Caco-2 (cell line): ENCODE data around the gene STAT3. TPM values are rescaled to one million over a fixed set of nuclear protein-coding genes. Genes with fewer than 3 reads are reported as not detected.

Source experiments
- BruUV-seq: library from RNA; stranded (reverse); fragments of 400-500 nt; replicated peaks from 2 replicates; lab custom pipeline; 2021; lab: Mats Ljungman, UMichigan
- CTCF ChIA-PET: fragments of 300-600 bp; sonication (Branson Sonifier 250); formaldehyde crosslinking; loops from one replicate; lab custom pipeline; 2022; ENCODE audit warnings: antibody characterized with exemption; lab: Charles Lee
- POLR2A ChIA-PET: fragments of 300-600 bp; sonication (Branson Sonifier 250); formaldehyde crosslinking; loops from one replicate; lab custom pipeline; 2022; ENCODE audit warnings: antibody characterized with exemption; lab: Charles Lee
- DNase-seq, 2 experiments: peaks; one replicate each; pipeline versions ENCODE4 v3.0.0 to v3.0.0-alpha.2; 2020 to 2022
- H3K27me3 ChIP-seq: replicated peaks from 2 replicates; pipeline ENCODE4 v1.6.0; 2011; ENCODE audit warnings: low read length; ENCODE audit not compliant: control insufficient read depth, insufficient read depth
- H3K36me3 ChIP-seq: 2 replicates; pipeline ENCODE4 v1.5.1; 2011; ENCODE audit warnings: low read length; ENCODE audit not compliant: control insufficient read depth, insufficient read depth
- H3K4me1 ChIP-seq: fragments of 250-450 bp; sonication (Bioruptor Pico); 2 replicates; pipeline ENCODE4 v1.5.1; 2020; ENCODE audit warnings: mild to moderate bottlenecking
- H3K4me3 ChIP-seq: 2 replicates; pipeline ENCODE4 v1.5.1; 2011; ENCODE audit warnings: low read depth, mild to moderate bottlenecking, control low read depth, low read length
- H3K9me3 ChIP-seq: fragments of 250-450 bp; sonication (Bioruptor Pico); 2 replicates; pipeline ENCODE4 v1.5.1; 2020; ENCODE audit warnings: mild to moderate bottlenecking, moderate library complexity
- H3K27ac Mint-ChIP-seq: one replicate; pipeline ENCODE4 v1.8.0; 2022; ENCODE audit warnings: mixed read lengths; ENCODE audit not compliant: unreplicated experiment
- H3K27me3 Mint-ChIP-seq: one replicate; pipeline ENCODE4 v1.8.0; 2022; ENCODE audit warnings: mixed read lengths; ENCODE audit not compliant: insufficient read depth, unreplicated experiment
- H3K36me3 Mint-ChIP-seq: one replicate; pipeline ENCODE4 v1.8.0; 2022; ENCODE audit warnings: mild to moderate bottlenecking, mixed read lengths; ENCODE audit not compliant: insufficient read depth, unreplicated experiment
- H3K4me1 Mint-ChIP-seq: one replicate; pipeline ENCODE4 v1.8.0; 2022; ENCODE audit warnings: low read depth, mixed read lengths; ENCODE audit not compliant: unreplicated experiment
- H3K4me3 Mint-ChIP-seq: one replicate; pipeline ENCODE4 v1.8.0; 2022; ENCODE audit warnings: mild to moderate bottlenecking, moderate library complexity, mixed read lengths; ENCODE audit not compliant: unreplicated experiment
- H3K9me3 Mint-ChIP-seq: one replicate; pipeline ENCODE4 v1.8.0; 2022; ENCODE audit warnings: mixed read lengths; ENCODE audit not compliant: unreplicated experiment
- CTCF ChIP-seq, 2 experiments: fragments of 200-600 bp in 1 of 2; IDR thresholded peaks; 1 replicate in 1 of 2; 2 replicates in 1 of 2; pipeline versions ENCODE4 v1.5.1 to v1.8.0; 2011 to 2022; ENCODE audit warnings: antibody characterized with exemption in 1 of 2, control low read depth in 1 of 2, inconsistent platforms in 1 of 2, low read depth in 1 of 2, low read length in 1 of 2, mild to moderate bottlenecking in 1 of 2, moderate library complexity in 1 of 2; ENCODE audit not compliant: insufficient read depth in 1 of 2, severe bottlenecking in 1 of 2, unreplicated experiment in 1 of 2
- intact Hi-C: fragments of 100-400 bp; cut with micrococcal nuclease; formaldehyde crosslinking; loops from one replicate; pipeline ENCODE4 v1.10.0; 2022; ENCODE audit not compliant: unreplicated experiment
- total RNA-seq: library from RNA; stranded (reverse); gene quantifications from 2 replicates; pipeline ENCODE4 v1.2.3, GENCODE V29; 2022

STAT3 gene
- total RNA-seq, 1 experiment from 2014 or later, result 73.7 TPM

GRCh38 chr17:42411361-42411760 lies 23.1 kb upstream of the STAT3 start:
- no peak overlapping the region for H3K4me3 Mint-ChIP-seq
- ChIA-PET CTCF (interaction anchor here (0.6 kb wide), 1 partner anchor 12 kb away, joined by 3 read pairs; no protein-coding TSS in a partner anchor), POLR2A (no interaction called here)
- Histone ChIP-seq H3K4me1 (no peaks in the 10 kb centered on the region), H3K36me3 (0 out of 2 replicates have a peak, but pooled peaks cover 1% of the 10 kb centered on the region), H3K9me3 (no peaks in the 10 kb centered on the region), H3K27me3 (no peaks in the 10 kb centered on the region), H3K4me3 (no peak overlapping the region)
- peaks cover 44% of the 10 kb centered on the region for H3K36me3 Mint-ChIP-seq
- no TSS peak for BruUV-seq
- DNase-seq, result no peak
- H3K27me3 Mint-ChIP-seq, result no peaks in the 10 kb centered on the region
- H3K9me3 Mint-ChIP-seq, result no peaks in the 10 kb centered on the region
- no peak overlapping the region for H3K27ac Mint-ChIP-seq
- H3K4me1 Mint-ChIP-seq, result peaks cover 22% of the 10 kb centered on the region
- TF ChIP-seq CTCF (IDR thresholded peaks at IDR 0.05; ENCODE audit: insufficient read depth in 1 of 2, low read depth in 1 of 2, low read length in 1 of 2, severe bottlenecking in 1 of 2, unreplicated experiment in 1 of 2), result no peak
- intact Hi-C loops, result no loop called here

- no peaks in the 10 kb centered on the region for H3K27me3 Mint-ChIP-seq
- H3K9me3 ChIP-seq, result no peaks in the 10 kb centered on the region
- H3K27ac Mint-ChIP-seq, result peak overlapping the region; percentile 27
- intact Hi-C loops, result no loop called here
- no peak overlapping the region for H3K4me3 ChIP-seq
- H3K4me1 Mint-ChIP-seq, result peaks cover 22% of the 10 kb centered on the region
- H3K9me3 Mint-ChIP-seq, result no peaks in the 10 kb centered on the region
- BruUV-seq, result no TSS peak
- peaks cover 50% of the 10 kb centered on the region for H3K36me3 Mint-ChIP-seq
- 0 out of 2 replicates have a peak, but pooled peaks cover 1% of the 10 kb centered on the region for H3K36me3 ChIP-seq
- no peak for TF ChIP-seq CTCF (IDR thresholded peaks at IDR 0.05; ENCODE audit: insufficient read depth in 1 of 2, low read depth in 1 of 2, low read length in 1 of 2, severe bottlenecking in 1 of 2, unreplicated experiment in 1 of 2)
- H3K4me3 Mint-ChIP-seq, result no peak overlapping the region
- DNase-seq, result no peak
- H3K4me1 ChIP-seq, result no peaks in the 10 kb centered on the region
- no peaks in the 10 kb centered on the region for H3K27me3 ChIP-seq
- ChIA-PET CTCF (interaction anchor here (0.6 kb wide), 1 partner anchor 107 kb away, joined by 5 read pairs; no protein-coding TSS in a partner anchor), POLR2A (no interaction called here)
Observed at GRCh38 chr17:42410319-42410685, 22.1 kb upstream of the STAT3 start.

DNA sequence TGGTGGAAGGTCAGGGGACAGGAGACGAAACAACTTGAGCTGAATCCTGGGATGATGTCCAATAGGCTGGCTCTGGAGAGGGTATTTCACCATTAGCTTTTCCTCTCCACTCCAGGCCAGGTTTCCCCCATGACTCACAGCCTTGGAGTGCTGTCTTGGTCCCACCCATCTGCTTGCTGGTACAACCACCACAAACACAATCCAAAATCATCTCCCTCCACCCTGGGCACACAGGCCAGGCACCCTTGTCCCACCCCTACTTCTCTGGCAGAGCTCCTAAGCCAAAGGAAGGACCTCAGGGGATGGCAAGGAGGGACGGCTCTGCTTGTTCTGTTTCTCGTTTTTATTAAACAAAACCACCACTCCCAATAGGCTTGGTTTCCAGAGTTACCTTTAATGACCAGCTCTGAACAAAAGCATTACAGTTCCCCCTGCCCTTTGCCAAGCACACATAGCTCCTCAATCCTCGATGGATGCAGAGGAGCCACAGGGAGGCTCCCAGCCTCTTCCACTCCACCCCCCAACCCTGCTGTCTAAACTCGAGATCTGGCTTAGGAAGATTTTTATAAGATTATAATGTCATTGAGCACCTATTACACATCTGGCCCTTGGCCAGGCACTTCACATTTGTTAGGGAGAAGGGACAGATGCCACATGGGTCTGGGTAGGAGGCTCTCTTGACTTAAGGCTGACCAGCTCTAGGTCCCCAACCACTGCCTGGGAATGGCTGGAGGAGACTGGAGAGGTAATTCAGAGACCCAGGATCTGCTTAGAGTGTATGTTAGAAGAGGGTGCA lies 21.5 kb upstream of the STAT3 start:
- Histone ChIP-seq H3K4me1 (no peaks in the 10 kb centered on the region), H3K4me3 (no peak overlapping the region), H3K36me3 (0 out of 2 replicates have a peak, but pooled peaks cover 1% of the 10 kb centered on the region), H3K9me3 (no peaks in the 10 kb centered on the region), H3K27me3 (no peaks in the 10 kb centered on the region)
- Mint-ChIP-seq H3K36me3 (peaks cover 56% of the 10 kb centered on the region), H3K27ac (peak overlapping the region; percentile 27), H3K4me1 (peaks cover 22% of the 10 kb centered on the region), H3K27me3 (no peaks in the 10 kb centered on the region), H3K9me3 (no peaks in the 10 kb centered on the region), H3K4me3 (no peak overlapping the region)
- CTCF ChIA-PET, result interaction anchor here (0.6 kb wide), 1 partner anchor 108 kb away, joined by 5 read pairs; no protein-coding TSS in a partner anchor
- TF ChIP-seq CTCF (IDR thresholded peaks at IDR 0.05; ENCODE audit: insufficient read depth in 1 of 2, low read depth in 1 of 2, low read length in 1 of 2, severe bottlenecking in 1 of 2, unreplicated experiment in 1 of 2), result no peak
- intact Hi-C loops, result no loop called here
- POLR2A ChIA-PET, result no interaction called here
- no TSS peak for BruUV-seq
- DNase-seq, result no peak
